Measurements from ENCODE around the gene SLC25A51. TPM values are rescaled to one million over a fixed set of nuclear protein-coding genes. Genes with fewer than 3 reads are reported as not detected.

SLC25A51 gene
- total RNA-seq, 2 experiments from 2014 or later = 31.8 to 32.4 TPM

- CTCF ChIA-PET (ENCODE audit: unreplicated experiment) = no interaction called here
Observed at GRCh38 chr9:37949576-37949975, 45.6 kb upstream of the SLC25A51 start.

GRCh38 chr9:37948417-37948980, 44.6 kb upstream of the SLC25A51 start:
- Histone ChIP-seq H3K4me1 (ENCODE audit: insufficient read depth, low read length, poor library complexity, severe bottlenecking) (no peaks in the 10 kb centered on the region), H2AFZ (ENCODE audit: low read length) (no peak overlapping the region), H3K9me3 (ENCODE audit: low read length) (no peaks in the 10 kb centered on the region), H3K27ac (ENCODE audit: low read depth, low read length, poor library complexity, severe bottlenecking) (no peak overlapping the region), H3K4me3 (ENCODE audit: low read depth, low read length, poor library complexity, severe bottlenecking) (no peak overlapping the region), H3K79me2 (ENCODE audit: insufficient read depth, low read depth, low read length) (no peaks in the 10 kb centered on the region), H3K4me2 (ENCODE audit: low read length) (no peak overlapping the region), H3K36me3 (ENCODE audit: insufficient read depth, low read length) (no peaks in the 10 kb centered on the region), H4K20me1 (ENCODE audit: insufficient read depth, low read length) (no peaks in the 10 kb centered on the region), H3K9me2 (ENCODE audit: insufficient read depth, low read length) (no peaks in the 10 kb centered on the region)
- TF ChIP-seq CTCF (conservative IDR thresholded peaks at IDR 0.05; ENCODE audit: low read length) (no peak), EZH2phosphoT487 (IDR thresholded peaks at IDR 0.05; ENCODE audit: borderline replicate concordance, low read depth, low read length) (no peak)
- ChIA-PET CTCF (ENCODE audit: unreplicated experiment) (no interaction called here), POLR2A (no interaction called here)
- BruUV-seq (replicated peaks) = no TSS peak
- no peak for DNase-seq (ENCODE audit: low spot score)
- intact Hi-C loops (cut with micrococcal nuclease; ENCODE audit: unreplicated experiment) = no loop called here

More at GRCh38 chr9:37949576-37949975, 45.6 kb upstream of the SLC25A51 start:
- no TSS peak for BruUV-seq (replicated peaks)
- H3K27ac ChIP-seq (ENCODE audit: low read depth, low read length, poor library complexity, severe bottlenecking) = no peak overlapping the region
- no peaks in the 10 kb centered on the region for H3K9me2 ChIP-seq (ENCODE audit: insufficient read depth, low read length)
- no peaks in the 10 kb centered on the region for H4K20me1 ChIP-seq (ENCODE audit: insufficient read depth, low read length)
- H3K4me2 ChIP-seq (ENCODE audit: low read length) = no peak overlapping the region
- no peaks in the 10 kb centered on the region for H3K36me3 ChIP-seq (ENCODE audit: insufficient read depth, low read length)
- H3K9me3 ChIP-seq (ENCODE audit: low read length) = no peaks in the 10 kb centered on the region
- no peak for DNase-seq (ENCODE audit: low spot score)
- no peak overlapping the region for H3K4me3 ChIP-seq (ENCODE audit: low read depth, low read length, poor library complexity, severe bottlenecking)
- POLR2A ChIA-PET = interaction anchor here (0.7 to 1.2 kb wide), 2 partner anchors 9 to 234 kb away, joined by 3 to 4 read pairs; no protein-coding TSS in a partner anchor
- H3K4me1 ChIP-seq (ENCODE audit: insufficient read depth, low read length, poor library complexity, severe bottlenecking) = no peaks in the 10 kb centered on the region
- intact Hi-C loops (cut with micrococcal nuclease; ENCODE audit: unreplicated experiment) = no loop called here
- no peaks in the 10 kb centered on the region for H3K79me2 ChIP-seq (ENCODE audit: insufficient read depth, low read depth, low read length)
- no peak overlapping the region for H2AFZ ChIP-seq (ENCODE audit: low read length)
- TF ChIP-seq EZH2phosphoT487 (IDR thresholded peaks at IDR 0.05; ENCODE audit: borderline replicate concordance, low read depth, low read length) (no peak), CTCF (conservative IDR thresholded peaks at IDR 0.05; ENCODE audit: low read length) (no peak)

GRCh38 chr9:37947977-37948376, 44.0 kb upstream of the SLC25A51 start:
- CTCF ChIA-PET (ENCODE audit: unreplicated experiment) = no interaction called here
- TF ChIP-seq CTCF (conservative IDR thresholded peaks at IDR 0.05; ENCODE audit: low read length) (no peak), EZH2phosphoT487 (IDR thresholded peaks at IDR 0.05; ENCODE audit: borderline replicate concordance, low read depth, low read length) (no peak)
- Histone ChIP-seq H3K4me1 (ENCODE audit: insufficient read depth, low read length, poor library complexity, severe bottlenecking) (no peaks in the 10 kb centered on the region), H3K27ac (ENCODE audit: low read depth, low read length, poor library complexity, severe bottlenecking) (no peak overlapping the region), H2AFZ (ENCODE audit: low read length) (no peak overlapping the region), H3K79me2 (ENCODE audit: insufficient read depth, low read depth, low read length) (no peaks in the 10 kb centered on the region), H3K4me3 (ENCODE audit: low read depth, low read length, poor library complexity, severe bottlenecking) (no peak overlapping the region), H4K20me1 (ENCODE audit: insufficient read depth, low read length) (no peaks in the 10 kb centered on the region), H3K9me2 (ENCODE audit: insufficient read depth, low read length) (no peaks in the 10 kb centered on the region), H3K36me3 (ENCODE audit: insufficient read depth, low read length) (no peaks in the 10 kb centered on the region), H3K9me3 (ENCODE audit: low read length) (no peaks in the 10 kb centered on the region), H3K4me2 (ENCODE audit: low read length) (no peak overlapping the region)
- BruUV-seq (replicated peaks) = no TSS peak
- POLR2A ChIA-PET = no interaction called here
- intact Hi-C loops (cut with micrococcal nuclease; ENCODE audit: unreplicated experiment) = no loop called here
- DNase-seq (ENCODE audit: low spot score) = no peak
